ENCODE data around the gene MICB. TPM values are rescaled to one million over a fixed set of nuclear protein-coding genes. Genes with fewer than 3 reads are reported as not detected.

Gene MICB
- total RNA-seq, 2 donors from 2014 or later: 1.3 to 5.5 TPM

GRCh38 chr6:31532644-31533454 is 34.9 kb downstream of the MICB start:
- no peak for DNase-seq (ENCODE audit: low spot score)
- WGBS: 60% methylated on average over 9 of the region's 9 CpGs

GRCh38 chr6:31533455-31533841 is 35.5 kb downstream of the MICB start:
- TF ChIP-seq CTCF (IDR thresholded peaks at IDR 0.05) (no peak), POLR2A (IDR thresholded peaks at IDR 0.05) (no peak), POLR2AphosphoS5 (IDR thresholded peaks at IDR 0.05) (no peak)
- intact Hi-C loops (cut with DNase I): no loop called here
- Histone ChIP-seq H3K9me3 (no peaks in the 10 kb centered on the region), H3K4me1 (replicated peaks) (peaks cover under 1% of the 10 kb centered on the region), H3K27ac (no peak overlapping the region), H3K27me3 (replicated peaks; ENCODE audit: insufficient read depth) (no peaks in the 10 kb centered on the region), H3K4me3 (no peak overlapping the region), H3K36me3 (peaks cover 15 to 41% of the 10 kb centered on the region in 2 donors)
- no peak for DNase-seq (ENCODE audit: low spot score)
- WGBS: 84% methylated on average over 1 of the region's 1 CpG

More at GRCh38 chr6:31532644-31533454, 34.9 kb downstream of the MICB start:
- no peak for TF ChIP-seq POLR2A (IDR thresholded peaks at IDR 0.05)
- no peak for TF ChIP-seq POLR2AphosphoS5 (IDR thresholded peaks at IDR 0.05)
- no peak for TF ChIP-seq CTCF (IDR thresholded peaks at IDR 0.05)
- Histone ChIP-seq H3K4me3 (no peak overlapping the region), H3K36me3 (peaks cover 15 to 40% of the 10 kb centered on the region in 2 donors), H3K4me1 (replicated peaks) (no peaks in the 10 kb centered on the region), H3K9me3 (no peaks in the 10 kb centered on the region), H3K27me3 (replicated peaks; ENCODE audit: insufficient read depth) (no peaks in the 10 kb centered on the region), H3K27ac (no peak overlapping the region)
- intact Hi-C loops (cut with DNase I): no loop called here

GRCh38 chr6:31534011-31534410 is 36.1 kb downstream of the MICB start:
- H3K36me3 ChIP-seq: peaks cover 15 to 41% of the 10 kb centered on the region in 2 donors
- no peaks in the 10 kb centered on the region for H3K27me3 ChIP-seq (replicated peaks; ENCODE audit: insufficient read depth)
- H3K9me3 ChIP-seq: no peaks in the 10 kb centered on the region
- no peak for DNase-seq (ENCODE audit: low spot score)
- no peak overlapping the region for H3K4me3 ChIP-seq
- TF ChIP-seq POLR2A (IDR thresholded peaks at IDR 0.05) (no peak), POLR2AphosphoS5 (IDR thresholded peaks at IDR 0.05) (no peak), CTCF (IDR thresholded peaks at IDR 0.05) (no peak)
- peaks cover 6% of the 10 kb centered on the region for H3K4me1 ChIP-seq (replicated peaks)
- intact Hi-C loops (cut with DNase I): no loop called here
- 91% methylated on average over 6 of the region's 6 CpGs for WGBS
- no peak overlapping the region for H3K27ac ChIP-seq

- no peak for DNase-seq (ENCODE audit: low spot score)
- peaks cover 15 to 41% of the 10 kb centered on the region in 2 donors for H3K36me3 ChIP-seq
- intact Hi-C loops (cut with DNase I): no loop called here
- TF ChIP-seq POLR2A (IDR thresholded peaks at IDR 0.05) (no peak), CTCF (IDR thresholded peaks at IDR 0.05) (no peak), POLR2AphosphoS5 (IDR thresholded peaks at IDR 0.05) (no peak)
- no peak overlapping the region for H3K27ac ChIP-seq
- no peak overlapping the region for H3K4me3 ChIP-seq
- H3K4me1 ChIP-seq (replicated peaks): peaks cover 10% of the 10 kb centered on the region
- H3K27me3 ChIP-seq (replicated peaks; ENCODE audit: insufficient read depth): no peaks in the 10 kb centered on the region
- no peaks in the 10 kb centered on the region for H3K9me3 ChIP-seq
- WGBS: 88% methylated on average over 24 of the region's 24 CpGs
Measured at GRCh38 chr6:31534521-31535040, 36.6 kb downstream of the MICB start.
